ENCODE data around the gene CRABP2. TPM values are rescaled to one million over a fixed set of nuclear protein-coding genes. Genes with fewer than 3 reads are reported as not detected.
A peak's percentile ranks its signal among the peaks of the same experiment; 100 is the strongest.

CRABP2 gene
- total RNA-seq, 1 donor from 2014 or later = 29.5 TPM

GRCh38 chr1:156675210-156676113, 29.9 kb downstream of the CRABP2 start:
- Histone ChIP-seq H3K27me3 (ENCODE audit: control insufficient read depth, insufficient read depth, low read length) (peaks cover 6% of the 10 kb centered on the region), H3K4me3 (ENCODE audit: low read depth, low read length) (peak overlapping the region; percentile 45), H3K36me3 (ENCODE audit: control insufficient read depth, insufficient read depth, low read length) (peaks cover 2% of the 10 kb centered on the region)
- no peak for DNase-seq (ENCODE audit: low read depth)
- no peak for TF ChIP-seq CTCF (IDR thresholded peaks at IDR 0.05; ENCODE audit: insufficient read depth, low read length, poor library complexity, severe bottlenecking)

- Histone ChIP-seq H3K36me3 (ENCODE audit: control insufficient read depth, insufficient read depth, low read length) (peaks cover 2% of the 10 kb centered on the region), H3K27me3 (ENCODE audit: control insufficient read depth, insufficient read depth, low read length) (peaks cover 4% of the 10 kb centered on the region), H3K4me3 (ENCODE audit: low read depth, low read length) (no peak overlapping the region)
- no peak for DNase-seq (ENCODE audit: low read depth)
- TF ChIP-seq CTCF (IDR thresholded peaks at IDR 0.05; ENCODE audit: insufficient read depth, low read length, poor library complexity, severe bottlenecking) = no peak
Measured at GRCh38 chr1:156673387-156674121, 31.8 kb downstream of the CRABP2 start.

- Histone ChIP-seq H3K27me3 (ENCODE audit: control insufficient read depth, insufficient read depth, low read length) (peaks cover 1% of the 10 kb centered on the region), H3K4me3 (ENCODE audit: low read depth, low read length) (no peak overlapping the region), H3K36me3 (ENCODE audit: control insufficient read depth, insufficient read depth, low read length) (peaks cover 2% of the 10 kb centered on the region)
- DNase-seq (ENCODE audit: low read depth) = no peak
- TF ChIP-seq CTCF (IDR thresholded peaks at IDR 0.05; ENCODE audit: insufficient read depth, low read length, poor library complexity, severe bottlenecking) = no peak
Measured at GRCh38 chr1:156671804-156672203, 33.6 kb downstream of the CRABP2 start.

- no peak for TF ChIP-seq CTCF (IDR thresholded peaks at IDR 0.05; ENCODE audit: insufficient read depth, low read length, poor library complexity, severe bottlenecking)
- peaks cover 2% of the 10 kb centered on the region for H3K36me3 ChIP-seq (ENCODE audit: control insufficient read depth, insufficient read depth, low read length)
- H3K4me3 ChIP-seq (ENCODE audit: low read depth, low read length) = no peak overlapping the region
- DNase-seq (ENCODE audit: low read depth) = no peak
- no peaks in the 10 kb centered on the region for H3K27me3 ChIP-seq (ENCODE audit: control insufficient read depth, insufficient read depth, low read length)
Measured at GRCh38 chr1:156670791-156671190, 34.6 kb downstream of the CRABP2 start.

GRCh38 chr1:156670359-156670758, 35.0 kb downstream of the CRABP2 start:
- no peak for DNase-seq (ENCODE audit: low read depth)
- no peaks in the 10 kb centered on the region for H3K27me3 ChIP-seq (ENCODE audit: control insufficient read depth, insufficient read depth, low read length)

More at GRCh38 chr1:156670359-156670758, 35.0 kb downstream of the CRABP2 start:
- no peak for TF ChIP-seq CTCF (IDR thresholded peaks at IDR 0.05; ENCODE audit: insufficient read depth, low read length, poor library complexity, severe bottlenecking)
- H3K4me3 ChIP-seq (ENCODE audit: low read depth, low read length) = no peak overlapping the region
- H3K36me3 ChIP-seq (ENCODE audit: control insufficient read depth, insufficient read depth, low read length) = peaks cover 2% of the 10 kb centered on the region
